Adrenal gland (tissue), 12 donors: ENCODE data around the gene FOLH1. TPM values are rescaled to one million over a fixed set of nuclear protein-coding genes. Genes with fewer than 3 reads are reported as not detected.
"Not testable (repeated sequence)": the region's sequence is repeated elsewhere in the genome, so short reads cannot be mapped to it uniquely, and the experiment has no call there.

Experiments used
- DNase-seq, 7 donors: peaks; one replicate each; pipeline ENCODE4 v3.0.0-alpha.2; 2019 to 2020
- H3K27ac ChIP-seq, 5 donors: fragments of 200-600 bp; sonication (generic) in 4 of 5; 1 replicate in 3 of 5; 2 replicates in 2 of 5; pipeline versions ENCODE4 v1.5.1 to v1.8.0; 2016 to 2020; ENCODE audit warnings: mild to moderate bottlenecking in 1 of 5
- H3K27me3 ChIP-seq: fragments of 200-600 bp; 2 replicates; pipeline ENCODE4 v1.8.0; 2021
- H3K36me3 ChIP-seq, 2 donors: fragments of 200-600 bp; replicated peaks in 1 of 2; 1 replicate in 1 of 2; 2 replicates in 1 of 2; pipeline versions ENCODE4 v1.5.1 to v1.8.0; 2018 to 2022
- H3K4me1 ChIP-seq, 2 donors: fragments of 200-600 bp; replicated peaks in 1 of 2; 1 replicate in 1 of 2; 2 replicates in 1 of 2; pipeline versions ENCODE4 v1.5.1 to v1.8.0; 2018 to 2021
- H3K4me3 ChIP-seq, 4 donors: fragments of 200-600 bp; sonication (generic) in 3 of 4; one replicate each; pipeline ENCODE4 v1.5.1; 2016 to 2018
- H3K9me3 ChIP-seq, 3 donors: fragments of 200-600 bp; sonication (generic) in 1 of 3; replicated peaks in 1 of 3; 1 replicate in 2 of 3; 2 replicates in 1 of 3; pipeline versions ENCODE4 v1.5.1 to v1.8.0; 2016 to 2021
- CTCF ChIP-seq, 6 experiments: fragments of 450-650 bp in 4 of 6; fragments of 200-600 bp in 2 of 6; sonication (generic) in 1 of 6; IDR thresholded peaks; 1 replicate in 5 of 6; 2 replicates in 1 of 6; pipeline versions ENCODE4 v1.5.1 to v1.8.0; 2016 to 2021; ENCODE audit warnings: antibody characterized with exemption in 6 of 6, mild to moderate bottlenecking in 2 of 6, moderate library complexity in 1 of 6
- POLR2A ChIP-seq, 2 donors: fragments of 450-650 bp; IDR thresholded peaks; one replicate each; pipeline ENCODE4 v1.6.1; 2017; ENCODE audit warnings: antibody characterized with exemption in 2 of 2, mild to moderate bottlenecking in 2 of 2, moderate library complexity in 1 of 2
- WGBS, 4 donors: extraction: QIAGEN DNeasy Blood & Tissue Kit in 2 of 4; methylation state at CpG; one replicate each; pipeline versions ENCODE4 v1.1.5 to v1.1.7; 2013 to 2017; 5-methylcytosine and 5-hydroxymethylcytosine counted together
- intact Hi-C, 2 donors: fragments of 100-400 bp; cut with DNase I; formaldehyde crosslinking; loops; one replicate each; pipeline versions ENCODE4 v1.14.1 to v1.15.0; 2022 to 2023
- polyA plus RNA-seq, 3 donors: library from polyadenylated mRNA; stranded (reverse); fragments of 200-250 nt in 2 of 3; fragments of 350-450 nt in 1 of 3; fragmentation: Illumina TruSeq in 1 of 3; extraction: RNeasy Lipid Tissue Mini Kit (QIAGEN cat#74804) in 1 of 3; gene quantifications; one replicate each; pipeline ENCODE4 v1.2.3, GENCODE V29; 2013 to 2014
- total RNA-seq, 9 donors: library from RNA; depleted of rRNA in 4 of 9; stranded (reverse); fragments of >200 nt in 4 of 9; fragments of 120-200 nt in 1 of 9; fragmentation: NEBNext Ultra II Directional in 1 of 9; extraction: Animal tissue kit (Norgen Biotek cat#: 25700) in 1 of 9; gene quantifications; one replicate each; pipeline versions ENCODE4 v1.1.0 to v1.2.4, GENCODE V29; 2013 to 2023
- donor health status: healthy with polysubstance abuse.
- donor health status: Bipolar disorder and iron deficiency.
- donor health status: DM: yes; HTN: yes; CAD: no.
- donor health status: DM: no; HTN: no; CAD: no.
- donor health status: DM: no; HTN: no; CAD: no.
- donor health status: DM: yes; HTN: yes; CAD: no.

The FOLH1 gene
- total and polyA plus RNA-seq, 12 donors: 0.28 to 3.9 (median 0.64) TPM; not detected in 1

DNA sequence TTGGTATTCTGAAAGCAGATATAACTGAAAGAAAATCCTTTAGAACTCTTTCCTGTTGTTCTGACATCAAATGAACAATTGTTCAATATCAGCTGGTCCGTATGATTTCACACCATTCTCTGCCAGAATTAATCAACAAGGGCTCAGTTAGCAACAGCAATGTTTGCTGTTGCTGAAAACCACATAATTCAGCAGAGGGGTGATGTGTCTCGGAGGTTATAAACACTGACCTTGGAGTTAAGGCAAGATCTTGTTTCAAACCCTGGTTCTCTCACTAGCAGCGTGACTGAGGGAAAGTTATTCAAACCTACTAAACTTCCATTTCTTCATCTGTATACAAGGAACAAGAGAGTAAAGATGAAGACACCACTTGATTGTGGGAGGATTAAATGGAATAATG lies 36.8 kb downstream of the FOLH1 start:
- WGBS, 4 donors: 46 to 58% (median 50%) methylated on average over 3 of the region's 3 CpGs
- intact Hi-C loops, H3K9me3 ChIP-seq, H3K27ac ChIP-seq, DNase-seq, H3K36me3 ChIP-seq, H3K4me1 ChIP-seq, H3K4me3 ChIP-seq, H3K27me3 ChIP-seq: not testable (repeated sequence)

- DNase-seq, intact Hi-C loops, H3K9me3 ChIP-seq, H3K27ac ChIP-seq, H3K4me3 ChIP-seq, H3K4me1 ChIP-seq, H3K36me3 ChIP-seq, H3K27me3 ChIP-seq: not testable (repeated sequence)
- 61 to 71% (median 65%) methylated on average over 3 of the region's 3 CpGs for WGBS, 4 donors
These were observed 38.8 kb downstream of the FOLH1 start for GRCh38 chr11:49169579-49169978.

DNA sequence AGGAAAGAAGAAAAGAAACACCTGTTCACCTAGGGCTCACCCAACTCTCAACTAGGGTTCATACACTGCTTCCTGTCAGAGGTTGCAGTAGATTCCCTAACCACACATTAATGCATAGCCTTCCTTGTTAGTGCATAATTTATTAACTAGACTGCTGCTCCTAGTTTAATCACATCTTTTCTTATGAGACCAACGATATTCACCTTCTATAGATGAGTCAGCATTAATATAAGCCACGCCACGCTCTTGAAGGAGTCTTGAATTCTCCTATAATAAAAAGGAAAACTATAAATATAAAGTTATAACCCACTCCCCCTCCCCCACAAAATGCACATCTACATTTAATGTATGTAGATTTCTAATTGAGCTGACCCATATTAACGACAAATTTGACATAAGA lies 39.4 kb downstream of the FOLH1 start:
- intact Hi-C loops, H3K4me3 ChIP-seq, H3K36me3 ChIP-seq, H3K27me3 ChIP-seq, H3K27ac ChIP-seq, H3K9me3 ChIP-seq, H3K4me1 ChIP-seq, DNase-seq: not testable (repeated sequence)
- 74 to 83% (median 79%) methylated on average over 4 of the region's 4 CpGs for WGBS, 4 donors

- Histone ChIP-seq H3K27ac (no peak overlapping the region), H3K36me3 (no peaks in the 10 kb centered on the region), H3K4me3 (no peak overlapping the region), H3K27me3 (no peaks in the 10 kb centered on the region), H3K9me3 (no peaks in the 10 kb centered on the region), H3K4me1 (no peaks in the 10 kb centered on the region)
- TF ChIP-seq CTCF (IDR thresholded peaks at IDR 0.05) (no peak), POLR2A (IDR thresholded peaks at IDR 0.05) (no peak)
- 75 to 81% (median 78%) methylated on average over 12 of the region's 12 CpGs for WGBS, 4 donors
- intact Hi-C loops: no loop called here
- no peak for DNase-seq
These were observed 57.2 kb downstream of the FOLH1 start for GRCh38 chr11:49151211-49151610.

DNA sequence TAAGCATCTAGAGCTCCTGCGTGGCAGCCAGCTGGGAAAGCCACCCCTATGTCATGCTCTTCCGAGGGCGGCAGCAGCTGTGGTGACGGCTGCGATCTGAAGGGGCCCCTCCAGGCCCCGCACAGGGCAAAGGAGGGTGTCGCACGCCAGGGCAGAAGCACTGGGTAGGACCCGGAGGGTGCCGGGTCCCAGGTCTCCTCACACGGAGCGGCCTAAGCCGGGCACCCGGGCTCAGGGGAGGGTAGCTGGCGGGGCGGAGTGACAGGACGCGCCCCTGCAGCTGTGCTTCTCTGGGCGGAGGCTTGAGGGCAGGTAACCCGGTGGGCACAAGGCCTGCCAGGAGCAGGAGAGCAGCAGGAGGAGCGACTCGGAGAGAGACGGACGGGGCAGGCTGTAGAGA lies 106.0 kb downstream of the FOLH1 start:
- WGBS, 4 donors: 82 to 88% (median 84%) methylated on average over 8 to 24 of the region's 24 CpGs
- H3K9me3 ChIP-seq, DNase-seq, H3K4me1 ChIP-seq, H3K36me3 ChIP-seq, H3K4me3 ChIP-seq, H3K27ac ChIP-seq, intact Hi-C loops, H3K27me3 ChIP-seq: not testable (repeated sequence)

Other genes with a start within 250 kb of the FOLH1 start
- not detected for gene TRIM51G, start 224.7 kb downstream of the FOLH1 start, total RNA-seq
- gene TRIM51G, start 224.7 kb downstream of the FOLH1 start, polyA plus RNA-seq: not detected
- not detected for gene TRIM49B, start 179.8 kb downstream of the FOLH1 start, total RNA-seq
- not detected for gene TRIM49B, start 179.8 kb downstream of the FOLH1 start, polyA plus RNA-seq
- gene TRIM64C, start 149.5 kb downstream of the FOLH1 start, total RNA-seq: not detected
- not detected for gene TRIM64C, start 149.5 kb downstream of the FOLH1 start, polyA plus RNA-seq